IMR-90 (cell line): Measurements from ENCODE around the gene ADGRV1. TPM values are rescaled to one million over a fixed set of nuclear protein-coding genes. Genes with fewer than 3 reads are reported as not detected.

ENCODE experiments used
- ATAC-seq: fragments of 200-7000 bp; cut with Tn5 transposase; 2 replicates; pipeline ENCODE4 v1.9.1; 2020; ENCODE audit warnings: low read depth, mild to moderate bottlenecking, moderate library complexity
- BruUV-seq: library from RNA; stranded (reverse); fragments of 400-500 nt; replicated peaks from 2 replicates; lab custom pipeline; 2021; lab: Mats Ljungman, UMichigan
- CTCF ChIA-PET: fragments of 300-600 bp; formaldehyde crosslinking; extraction: SDS; loops from one replicate; lab custom pipeline; 2021; ENCODE audit warnings: antibody characterized with exemption; lab: Yijun Ruan, JAX
- POLR2A ChIA-PET: fragments of 300-600 bp; sonication (Branson Sonifier 250); formaldehyde crosslinking; loops from one replicate; lab custom pipeline; 2022; ENCODE audit warnings: antibody characterized with exemption; ENCODE audit not compliant: unreplicated experiment; lab: Charles Lee
- DNase-seq: peaks from one replicate; pipeline ENCODE4 v3.0.0; 2013
- H2AFZ ChIP-seq: replicated peaks from 2 replicates; pipeline ENCODE3; 2013; ENCODE audit warnings: low read length, mild to moderate bottlenecking; ENCODE audit not compliant: poor library complexity
- H2AK5ac ChIP-seq: 2 replicates; pipeline ENCODE4 v1.6.1; 2013; ENCODE audit warnings: low read depth, low read length, inconsistent platforms
- H2AK9ac ChIP-seq: replicated peaks from 2 replicates; pipeline ENCODE3; 2013; ENCODE audit warnings: mild to moderate bottlenecking, low read depth, low read length, moderate library complexity; ENCODE audit not compliant: poor library complexity
- H2BK120ac ChIP-seq: 2 replicates; pipeline ENCODE4 v1.6.1; 2013; ENCODE audit warnings: low read depth, low read length, inconsistent platforms
- H2BK15ac ChIP-seq: 3 replicates; pipeline ENCODE4 v1.6.1; 2013; ENCODE audit warnings: low read depth, low read length, inconsistent platforms
- H2BK20ac ChIP-seq: 2 replicates; pipeline ENCODE4 v1.6.1; 2013; ENCODE audit warnings: low read depth, mild to moderate bottlenecking, inconsistent platforms, low read length, moderate library complexity
- H2BK5ac ChIP-seq: 2 replicates; pipeline ENCODE4 v1.6.1; 2013; ENCODE audit warnings: mild to moderate bottlenecking, low read depth, low read length, inconsistent platforms; ENCODE audit not compliant: poor library complexity, severe bottlenecking
- H3K14ac ChIP-seq: replicated peaks from 2 replicates; pipeline ENCODE4 v1.6.1; 2013; ENCODE audit warnings: low read depth, low read length, inconsistent platforms
- H3K18ac ChIP-seq: 2 replicates; pipeline ENCODE4 v1.6.1; 2013; ENCODE audit warnings: low read depth, low read length, control low read depth
- H3K23ac ChIP-seq: 2 replicates; pipeline ENCODE4 v1.6.1; 2013; ENCODE audit warnings: low read depth, low read length, inconsistent platforms
- H3K27ac ChIP-seq: 2 replicates; pipeline ENCODE4 v1.5.1; 2013; ENCODE audit warnings: mild to moderate bottlenecking, control low read depth, low read length; ENCODE audit not compliant: insufficient read depth
- H3K27me3 ChIP-seq: 2 replicates; pipeline ENCODE4 v1.6.1; 2013; ENCODE audit warnings: low read length; ENCODE audit not compliant: control insufficient read depth, insufficient read depth
- H3K36me3 ChIP-seq: 2 replicates; pipeline ENCODE4 v1.6.1; 2013; ENCODE audit warnings: low read length, mixed read lengths; ENCODE audit not compliant: control insufficient read depth, insufficient read depth
- H3K4ac ChIP-seq: 2 replicates; pipeline ENCODE4 v1.6.1; 2013; ENCODE audit warnings: low read depth, low read length, inconsistent platforms
- H3K4me1 ChIP-seq: 2 replicates; pipeline ENCODE4 v1.6.1; 2013; ENCODE audit warnings: low read length, mixed read lengths; ENCODE audit not compliant: control insufficient read depth, insufficient read depth
- H3K4me2 ChIP-seq: 2 replicates; pipeline ENCODE4 v1.6.1; 2013; ENCODE audit warnings: low read depth, mild to moderate bottlenecking, control low read depth, low read length, moderate library complexity
- H3K4me3 ChIP-seq: 2 replicates; pipeline ENCODE4 v1.5.1; 2013; ENCODE audit warnings: low read depth, mild to moderate bottlenecking, control low read depth, low read length, moderate library complexity; ENCODE audit not compliant: insufficient read depth
- H3K56ac ChIP-seq: 2 replicates; pipeline ENCODE4 v1.6.1; 2013; ENCODE audit warnings: low read length, inconsistent platforms; ENCODE audit not compliant: insufficient read depth; ENCODE audit errors: extremely low read depth
- H3K79me1 ChIP-seq, 2 experiments: 2 replicates each; pipeline ENCODE4 v1.6.1; 2013; ENCODE audit warnings: low read length in 2 of 2, inconsistent platforms in 1 of 2, low read depth in 1 of 2
- H3K9ac ChIP-seq: 2 replicates; pipeline ENCODE4 v1.6.1; 2013; ENCODE audit warnings: low read depth, low read length, control low read depth
- H3K9me1 ChIP-seq: 2 replicates; pipeline ENCODE4 v1.6.1; 2013; ENCODE audit warnings: low read length, inconsistent platforms; ENCODE audit not compliant: insufficient read depth
- H3K9me3 ChIP-seq: 2 replicates; pipeline ENCODE4 v1.6.1; 2013; ENCODE audit warnings: low read length; ENCODE audit not compliant: control insufficient read depth, insufficient read depth
- H4K20me1 ChIP-seq: 2 replicates; pipeline ENCODE4 v1.6.1; 2013; ENCODE audit warnings: low read length, inconsistent platforms; ENCODE audit not compliant: insufficient read depth
- H4K5ac ChIP-seq: 2 replicates; pipeline ENCODE4 v1.6.1; 2013; ENCODE audit warnings: mild to moderate bottlenecking, low read depth, low read length, control low read depth
- H4K8ac ChIP-seq, 2 experiments: 2 replicates each; pipeline ENCODE4 v1.6.1; 2013; ENCODE audit warnings: low read depth in 2 of 2, low read length in 2 of 2, control low read depth in 1 of 2, inconsistent platforms in 1 of 2
- H4K91ac ChIP-seq: 2 replicates; pipeline ENCODE4 v1.6.1; 2013; ENCODE audit warnings: low read depth, low read length, inconsistent platforms; ENCODE audit not compliant: insufficient read depth
- BHLHE40 ChIP-seq: fragments of 150-350 bp; IDR thresholded peaks from 2 replicates; pipeline ENCODE4 v1.6.1; 2016; ENCODE audit warnings: mild to moderate bottlenecking, low read depth, low read length
- CEBPB ChIP-seq: IDR thresholded peaks from 2 replicates; pipeline ENCODE4 v1.6.1; 2012; ENCODE audit warnings: low read depth, low read length, improper control_type of control experiment
- CHD1 ChIP-seq: IDR thresholded peaks from 2 replicates; pipeline ENCODE4 v1.6.1; 2012; ENCODE audit warnings: low read depth, low read length, improper control_type of control experiment
- FOS ChIP-seq: fragments of 150-350 bp; IDR thresholded peaks from 2 replicates; pipeline ENCODE4 v1.6.1; 2016; ENCODE audit warnings: low read depth, low read length
- MAZ ChIP-seq: IDR thresholded peaks from 2 replicates; pipeline ENCODE4 v1.6.1; 2012; ENCODE audit warnings: low read depth, mild to moderate bottlenecking, low read length, improper control_type of control experiment, moderate library complexity, borderline replicate concordance
- RAD21 ChIP-seq: IDR thresholded peaks from 2 replicates; pipeline ENCODE4 v1.6.1; 2012; ENCODE audit warnings: low read length, improper control_type of control experiment
- RCOR1 ChIP-seq: IDR thresholded peaks from 2 replicates; pipeline ENCODE4 v1.6.1; 2012; ENCODE audit warnings: mild to moderate bottlenecking, low read length, improper control_type of control experiment; ENCODE audit not compliant: insufficient replicate concordance
- RFX5 ChIP-seq: IDR thresholded peaks from 2 replicates; pipeline ENCODE4 v1.8.0; 2012; ENCODE audit warnings: low read depth, mild to moderate bottlenecking, low read length, moderate library complexity
- USF2 ChIP-seq: fragments of 150-350 bp; IDR thresholded peaks from 2 replicates; pipeline ENCODE4 v1.6.1; 2017; ENCODE audit warnings: mild to moderate bottlenecking, antibody characterized with exemption, low read length, low read depth
- WGBS, 2 experiments: methylation state at CpG; one replicate each; pipeline versions ENCODE4 v1.1.5 to v1.1.7; 2013; ENCODE audit warnings: missing lambda C conversion rate in 2 of 2; ENCODE audit not compliant: insufficient read length in 1 of 2; ENCODE audit errors: extremely low coverage in 2 of 2; 5-methylcytosine and 5-hydroxymethylcytosine counted together
- dilution Hi-C: fragments of 300-500 bp; cut with HindIII; formaldehyde crosslinking; loops from one replicate; pipeline ENCODE4 v1.14.3; 2018; ENCODE audit warnings: low sequenced_read_pairs; ENCODE audit not compliant: unreplicated experiment
- in situ Hi-C: fragments of 300-500 bp; cut with MboI; formaldehyde crosslinking; loops from 3 replicates; pipeline ENCODE4 v1.14.3; 2019; ENCODE audit warnings: low sequenced_read_pairs, inconsistent platforms, mixed read lengths
- intact Hi-C: fragments of 100-400 bp; cut with micrococcal nuclease; formaldehyde crosslinking; loops from 2 replicates; pipeline ENCODE4 v1.10.0; 2022
- polyA plus RNA-seq, 3 experiments: library from polyadenylated mRNA; depleted of rRNA; stranded (reverse); fragments of >200 nt; gene quantifications; 2 replicates each; pipeline ENCODE4 v1.2.3, GENCODE V29; 2012; ENCODE audit warnings: low replicate concordance in 1 of 3
- total RNA-seq: library from RNA; depleted of rRNA; stranded (reverse); fragments of >200 nt; gene quantifications from 2 replicates; pipeline ENCODE4 v1.2.3, GENCODE V29; 2012

ADGRV1 gene
- total and polyA plus RNA-seq, 2 of the 4 experiments (the other 2 are of a cell fraction) = under 0.01 TPM; not detected in 1

GRCh38 chr5:90909101-90909503 is 350.5 kb downstream of the ADGRV1 start:
- Histone ChIP-seq H3K27me3 (no peaks in the 10 kb centered on the region), H3K79me1 (no peaks in the 10 kb centered on the region), H2AK9ac (no peak overlapping the region), H2BK15ac (no peak overlapping the region), H3K9me1 (no peaks in the 10 kb centered on the region), H3K9ac (no peak overlapping the region), H2AFZ (no peak overlapping the region), H3K4me1 (peaks cover 2% of the 10 kb centered on the region; the same call in 1 of the 2 replicates), H3K4me3 (no peak overlapping the region), H4K8ac (no peak overlapping the region), H2BK5ac (no peak overlapping the region), H4K5ac (no peak overlapping the region), H4K20me1 (no peaks in the 10 kb centered on the region), H3K4ac (no peak overlapping the region), H3K27ac (no peak overlapping the region), H2BK20ac (no peak overlapping the region), H3K4me2 (no peak overlapping the region), H3K23ac (no peak overlapping the region), H3K36me3 (no peaks in the 10 kb centered on the region), H3K18ac (no peak overlapping the region), H2BK120ac (no peak overlapping the region), H3K9me3 (no peaks in the 10 kb centered on the region), H3K56ac (no peak overlapping the region), H2AK5ac (no peak overlapping the region), H3K14ac (no peak overlapping the region), H4K91ac (no peak overlapping the region)
- dilution Hi-C loops = no loop called here
- DNase-seq (peak; percentile 39), ATAC-seq (peak; percentile 53)
- TF ChIP-seq RAD21 = no peak
- TF ChIP-seq FOS = no peak
- TF ChIP-seq USF2 = no peak
- no peak for TF ChIP-seq RFX5
- TF ChIP-seq CEBPB = no peak
- no peak for TF ChIP-seq MAZ
- no peak for TF ChIP-seq BHLHE40
- TF ChIP-seq RCOR1 = no peak
- no peak for TF ChIP-seq CHD1
- WGBS, 2 experiments = 20% methylated on average over 2 of the region's 3 CpGs; no CpG with 5 or more reads in 1 of the 2 experiments
- intact Hi-C loops = no loop called here
- CTCF ChIA-PET = interaction anchor here (1.2 kb wide), 1 partner anchor 14 kb away, joined by 3 read pairs; no protein-coding TSS in a partner anchor
- no TSS peak for BruUV-seq
- POLR2A ChIA-PET = no interaction called here
- in situ Hi-C loops = no loop called here
